Measurements from ENCODE around the gene PWWP2B.

The PWWP2B gene

GRCh38 chr10:132461683-132462231, 64.8 kb downstream of the PWWP2B start:
- DNase-seq, result no peak

GRCh38 chr10:132462463-132463332, 65.7 kb downstream of the PWWP2B start:
- no peak for DNase-seq

- no peak for DNase-seq
These were observed 66.6 kb downstream of the PWWP2B start for GRCh38 chr10:132463333-132464255.

GRCh38 chr10:132464256-132465192, 67.5 kb downstream of the PWWP2B start:
- no peak for DNase-seq

- no peak for DNase-seq
These were observed 68.3 kb downstream of the PWWP2B start for GRCh38 chr10:132465193-132465888.

GRCh38 chr10:132465889-132466519, 69.0 kb downstream of the PWWP2B start:
- DNase-seq, result no peak

GRCh38 chr10:132466520-132467463, 69.8 kb downstream of the PWWP2B start:
- no peak for DNase-seq
